GM12801 (cell line): ENCODE measurements around the gene SLC29A3.

Experiments used
- CTCF ChIP-seq: IDR thresholded peaks from one replicate; pipeline ENCODE4 v1.5.1; 2011; ENCODE audit warnings: control low read depth; ENCODE audit not compliant: insufficient read length; ENCODE audit errors: extremely low read depth

The SLC29A3 gene

GRCh38 chr10:71372882-71373495 lies 53.9 kb downstream of the SLC29A3 start:
- TF ChIP-seq CTCF: no peak

- TF ChIP-seq CTCF: no peak
These were observed 55.6 kb downstream of the SLC29A3 start for GRCh38 chr10:71374481-71375233.

- no peak for TF ChIP-seq CTCF
These were observed 56.9 kb downstream of the SLC29A3 start for GRCh38 chr10:71375952-71376351.

- no peak for TF ChIP-seq CTCF
These were observed 59.5 kb downstream of the SLC29A3 start for GRCh38 chr10:71378336-71379117.

- no peak for TF ChIP-seq CTCF
These were observed 60.2 kb downstream of the SLC29A3 start for GRCh38 chr10:71379118-71379766.

- TF ChIP-seq CTCF: no peak
These were observed 61.8 kb downstream of the SLC29A3 start for GRCh38 chr10:71380841-71381240.

- TF ChIP-seq CTCF: no peak
These were observed 62.6 kb downstream of the SLC29A3 start for GRCh38 chr10:71381611-71382010.
